Esophagus muscularis mucosa (tissue), 4 donors: ENCODE results near the gene PRKCB. TPM values are rescaled to one million over a fixed set of nuclear protein-coding genes. Genes with fewer than 3 reads are reported as not detected.

Experiments used
- DNase-seq: peaks from one replicate; pipeline ENCODE4 v3.0.0-alpha.2; 2017; ENCODE audit errors: extremely low spot score
- H3K27ac ChIP-seq, 4 donors: fragments of 200-600 bp; sonication (generic); replicated peaks in 1 of 4; 1 replicate in 3 of 4; 2 replicates in 1 of 4; pipeline ENCODE4 v1.5.1; 2016 to 2019; ENCODE audit warnings: mild to moderate bottlenecking in 1 of 4
- H3K27me3 ChIP-seq, 4 donors: fragments of 200-600 bp; sonication (generic); one replicate each; pipeline versions ENCODE4 v1.5.1 to v1.6.0; 2016 to 2019
- H3K36me3 ChIP-seq, 4 donors: fragments of 200-600 bp; sonication (generic); one replicate each; pipeline ENCODE4 v1.5.1; 2016 to 2019
- H3K4me1 ChIP-seq, 4 donors: fragments of 200-600 bp; sonication (generic); one replicate each; pipeline ENCODE4 v1.5.1; 2016 to 2019
- H3K4me3 ChIP-seq, 4 donors: fragments of 200-600 bp; sonication (generic); 1 replicate in 2 of 4; 2 replicates in 2 of 4; pipeline ENCODE4 v1.5.1; 2016 to 2019; ENCODE audit warnings: mild to moderate bottlenecking in 4 of 4, moderate library complexity in 1 of 4
- H3K9me3 ChIP-seq, 4 donors: fragments of 200-600 bp; sonication (generic); 1 replicate in 3 of 4; 2 replicates in 1 of 4; pipeline ENCODE4 v1.5.1; 2016 to 2019
- EP300 ChIP-seq: sonication (generic); formaldehyde crosslinking; IDR thresholded peaks from one replicate; pipeline ENCODE4 v1.6.1; 2017; ENCODE audit warnings: antibody characterized with exemption
- POLR2A ChIP-seq: fragments of 450-650 bp; IDR thresholded peaks from one replicate; pipeline ENCODE4 v1.6.1; 2017; ENCODE audit warnings: antibody characterized with exemption, moderate library complexity, mild to moderate bottlenecking, low read depth
- POLR2AphosphoS5 ChIP-seq, 2 donors: sonication (generic); formaldehyde crosslinking; IDR thresholded peaks; one replicate each; pipeline ENCODE4 v1.6.1; 2017; ENCODE audit warnings: antibody characterized with exemption in 2 of 2
- WGBS: methylation state at CpG from one replicate; pipeline ENCODE4 v1.1.5; 2018; 5-methylcytosine and 5-hydroxymethylcytosine counted together
- intact Hi-C: fragments of 100-400 bp; cut with DNase I; formaldehyde crosslinking; loops from one replicate; pipeline ENCODE4 v1.15.1; 2023
- total RNA-seq, 4 donors: library from RNA; depleted of rRNA; stranded (reverse); fragments of >200 nt; gene quantifications; one replicate each; pipeline versions ENCODE4 v1.1.0 to v1.2.1, GENCODE V29; 2016
- TF ChIP-seq, protein P1 (sequence below), 3 experiments: fragments of 200-600 bp in 2 of 3; fragments of 450-650 bp in 1 of 3; sonication (generic) in 2 of 3; IDR thresholded peaks; one replicate each; pipeline ENCODE4 v1.5.1; 2017 to 2019; ENCODE audit warnings: antibody characterized with exemption in 3 of 3, mild to moderate bottlenecking in 2 of 3, moderate library complexity in 1 of 3

The PRKCB gene
- total RNA-seq, 4 donors from 2014 or later: 5.8 to 15.6 (median 9.7) TPM

GRCh38 chr16:24005577-24005976 is 169.8 kb downstream of the PRKCB start:
- DNase-seq: no peak
- intact Hi-C loops: loop anchor here (10.0 kb wide), 1 partner anchor 51 kb away; no protein-coding TSS in a partner anchor
- no peak overlapping the region for H3K4me3 ChIP-seq
- H3K9me3 ChIP-seq: no peaks in the 10 kb centered on the region
- TF ChIP-seq, protein P1, sequence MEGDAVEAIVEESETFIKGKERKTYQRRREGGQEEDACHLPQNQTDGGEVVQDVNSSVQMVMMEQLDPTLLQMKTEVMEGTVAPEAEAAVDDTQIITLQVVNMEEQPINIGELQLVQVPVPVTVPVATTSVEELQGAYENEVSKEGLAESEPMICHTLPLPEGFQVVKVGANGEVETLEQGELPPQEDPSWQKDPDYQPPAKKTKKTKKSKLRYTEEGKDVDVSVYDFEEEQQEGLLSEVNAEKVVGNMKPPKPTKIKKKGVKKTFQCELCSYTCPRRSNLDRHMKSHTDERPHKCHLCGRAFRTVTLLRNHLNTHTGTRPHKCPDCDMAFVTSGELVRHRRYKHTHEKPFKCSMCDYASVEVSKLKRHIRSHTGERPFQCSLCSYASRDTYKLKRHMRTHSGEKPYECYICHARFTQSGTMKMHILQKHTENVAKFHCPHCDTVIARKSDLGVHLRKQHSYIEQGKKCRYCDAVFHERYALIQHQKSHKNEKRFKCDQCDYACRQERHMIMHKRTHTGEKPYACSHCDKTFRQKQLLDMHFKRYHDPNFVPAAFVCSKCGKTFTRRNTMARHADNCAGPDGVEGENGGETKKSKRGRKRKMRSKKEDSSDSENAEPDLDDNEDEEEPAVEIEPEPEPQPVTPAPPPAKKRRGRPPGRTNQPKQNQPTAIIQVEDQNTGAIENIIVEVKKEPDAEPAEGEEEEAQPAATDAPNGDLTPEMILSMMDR (IDR thresholded peaks at IDR 0.05): no peak
- TF ChIP-seq EP300 (no peak), POLR2A (no peak), POLR2AphosphoS5 (IDR thresholded peaks at IDR 0.05) (no peak)
- no peaks in the 10 kb centered on the region for H3K4me1 ChIP-seq
- WGBS: 82% methylated on average over 6 of the region's 6 CpGs
- H3K27ac ChIP-seq: no peak overlapping the region
- H3K27me3 ChIP-seq: no peaks in the 10 kb centered on the region
- no peaks in the 10 kb centered on the region for H3K36me3 ChIP-seq

- no peak overlapping the region for H3K27ac ChIP-seq
- no peaks in the 10 kb centered on the region for H3K9me3 ChIP-seq
- no peaks in the 10 kb centered on the region for H3K36me3 ChIP-seq
- intact Hi-C loops: loop anchor here (10.0 kb wide), 1 partner anchor 53 kb away; no protein-coding TSS in a partner anchor
- TF ChIP-seq POLR2AphosphoS5 (IDR thresholded peaks at IDR 0.05) (no peak), POLR2A (no peak), EP300 (no peak)
- TF ChIP-seq, protein P1 (IDR thresholded peaks at IDR 0.05): no peak
- WGBS: 84% methylated on average over 7 of the region's 7 CpGs
- H3K4me3 ChIP-seq: no peak overlapping the region
- DNase-seq: no peak
- H3K4me1 ChIP-seq: no peaks in the 10 kb centered on the region
- no peaks in the 10 kb centered on the region for H3K27me3 ChIP-seq
Measured at GRCh38 chr16:24007391-24007790, 171.6 kb downstream of the PRKCB start.

GRCh38 chr16:24007934-24008333 is 172.2 kb downstream of the PRKCB start:
- WGBS: 77% methylated on average over 1 of the region's 1 CpG
- TF ChIP-seq POLR2A: no peak
- TF ChIP-seq, protein P1 (IDR thresholded peaks at IDR 0.05): no peak
- no peaks in the 10 kb centered on the region for H3K9me3 ChIP-seq
- no peak overlapping the region for H3K4me3 ChIP-seq
- no peaks in the 10 kb centered on the region for H3K4me1 ChIP-seq
- no peak for DNase-seq
- H3K27me3 ChIP-seq: no peaks in the 10 kb centered on the region
- intact Hi-C loops: loop anchor here (10.0 kb wide), 1 partner anchor 53 kb away; no protein-coding TSS in a partner anchor
- H3K36me3 ChIP-seq: no peaks in the 10 kb centered on the region
- H3K27ac ChIP-seq: no peak overlapping the region

- no peaks in the 10 kb centered on the region for H3K36me3 ChIP-seq
- no peak overlapping the region for H3K4me3 ChIP-seq
- WGBS: 63% methylated on average over 4 of the region's 4 CpGs
- H3K4me1 ChIP-seq: no peaks in the 10 kb centered on the region
- H3K27me3 ChIP-seq: no peaks in the 10 kb centered on the region
- DNase-seq: no peak
- H3K27ac ChIP-seq: no peak overlapping the region
- intact Hi-C loops: loop anchor here (10.0 kb wide), 1 partner anchor 54 kb away; no protein-coding TSS in a partner anchor
- no peaks in the 10 kb centered on the region for H3K9me3 ChIP-seq
- TF ChIP-seq EP300: no peak
- TF ChIP-seq, protein P1 (IDR thresholded peaks at IDR 0.05): no peak
- no peak for TF ChIP-seq POLR2A
- no peak for TF ChIP-seq POLR2AphosphoS5 (IDR thresholded peaks at IDR 0.05)
Measured at GRCh38 chr16:24009098-24009497, 173.3 kb downstream of the PRKCB start.

- TF ChIP-seq EP300 (no peak), POLR2AphosphoS5 (IDR thresholded peaks at IDR 0.05) (no peak), POLR2A (no peak)
- TF ChIP-seq, protein P1 (IDR thresholded peaks at IDR 0.05): no peak
- H3K9me3 ChIP-seq: no peaks in the 10 kb centered on the region
- no peak for DNase-seq
- no peaks in the 10 kb centered on the region for H3K36me3 ChIP-seq
- H3K27ac ChIP-seq: no peak overlapping the region
- no peaks in the 10 kb centered on the region for H3K27me3 ChIP-seq
- no peak overlapping the region for H3K4me3 ChIP-seq
- H3K4me1 ChIP-seq: no peaks in the 10 kb centered on the region
- 48% methylated on average over 3 of the region's 3 CpGs for WGBS
- intact Hi-C loops: loop anchor here (2.0 to 10.0 kb wide), 2 partner anchors 55 to 207 kb away; no protein-coding TSS in a partner anchor
Measured at GRCh38 chr16:24009955-24010354, 174.2 kb downstream of the PRKCB start.
